GM18867 (cell line): ENCODE data around the gene ZNF532.
"Not testable (repeated sequence)": the region's sequence is repeated elsewhere in the genome, so short reads cannot be mapped to it uniquely, and the experiment has no call there.

Source experiments
- ATAC-seq: cut with Tn5 transposase; IDR thresholded peaks from one replicate; pipeline ENCODE4 v1.9.1; 2021; ENCODE audit warnings: mild to moderate bottlenecking, moderate library complexity; ENCODE audit not compliant: unreplicated experiment

The ZNF532 gene

GRCh38 chr18:58998401-58999203 lies 133.9 kb downstream of the ZNF532 start:
- peak; percentile 96 for ATAC-seq

- ATAC-seq: no peak
Measured at GRCh38 chr18:59001166-59001565, 136.5 kb downstream of the ZNF532 start.

- no peak for ATAC-seq
Measured at GRCh38 chr18:59001721-59002120, 137.0 kb downstream of the ZNF532 start.

- ATAC-seq: no peak
Measured at GRCh38 chr18:59002974-59003594, 138.4 kb downstream of the ZNF532 start.

GRCh38 chr18:59005262-59005661 lies 140.6 kb downstream of the ZNF532 start:
- ATAC-seq: no peak

- no peak for ATAC-seq
Measured at GRCh38 chr18:59006461-59007067, 141.9 kb downstream of the ZNF532 start.

GRCh38 chr18:59008302-59008974 lies 143.8 kb downstream of the ZNF532 start:
- ATAC-seq: no peak

- ATAC-seq: no peak
Measured at GRCh38 chr18:59009846-59010245, 145.2 kb downstream of the ZNF532 start.

- no peak for ATAC-seq
Measured at GRCh38 chr18:59011289-59011688, 146.6 kb downstream of the ZNF532 start.

- ATAC-seq: peak; percentile 55
Measured at GRCh38 chr18:59011786-59012185, 147.1 kb downstream of the ZNF532 start.

- no peak for ATAC-seq
Measured at GRCh38 chr18:59012815-59013705, 148.4 kb downstream of the ZNF532 start.

- ATAC-seq: no peak
Measured at GRCh38 chr18:59013744-59014143, 149.1 kb downstream of the ZNF532 start.

- ATAC-seq: no peak
Measured at GRCh38 chr18:59015531-59016152, 151.0 kb downstream of the ZNF532 start.

- ATAC-seq: peak; percentile 48
Measured at GRCh38 chr18:59021500-59021899, 156.8 kb downstream of the ZNF532 start.

GRCh38 chr18:59022167-59022945 lies 157.7 kb downstream of the ZNF532 start:
- no peak for ATAC-seq

- ATAC-seq: no peak
Measured at GRCh38 chr18:59024829-59025228, 160.2 kb downstream of the ZNF532 start.

- not testable (repeated sequence) for ATAC-seq
Measured at GRCh38 chr18:59025532-59025931, 160.9 kb downstream of the ZNF532 start.

- ATAC-seq: no peak
Measured at GRCh38 chr18:59026364-59026763, 161.7 kb downstream of the ZNF532 start.

- ATAC-seq: no peak
Measured at GRCh38 chr18:59026831-59027410, 162.2 kb downstream of the ZNF532 start.
